Esophagus muscularis mucosa (tissue), 4 donors: ENCODE data around the gene KIF17.

Source experiments
- CTCF ChIP-seq, 3 experiments: fragments of 200-600 bp in 2 of 3; fragments of 450-650 bp in 1 of 3; sonication (generic) in 2 of 3; IDR thresholded peaks; one replicate each; pipeline ENCODE4 v1.5.1; 2017 to 2019; ENCODE audit warnings: antibody characterized with exemption in 3 of 3, mild to moderate bottlenecking in 2 of 3, moderate library complexity in 1 of 3
- EP300 ChIP-seq: sonication (generic); formaldehyde crosslinking; IDR thresholded peaks from one replicate; pipeline ENCODE4 v1.6.1; 2017; ENCODE audit warnings: antibody characterized with exemption
- POLR2A ChIP-seq: fragments of 450-650 bp; IDR thresholded peaks from one replicate; pipeline ENCODE4 v1.6.1; 2017; ENCODE audit warnings: antibody characterized with exemption, moderate library complexity, mild to moderate bottlenecking, low read depth
- POLR2AphosphoS5 ChIP-seq, 2 donors: sonication (generic); formaldehyde crosslinking; IDR thresholded peaks; one replicate each; pipeline ENCODE4 v1.6.1; 2017; ENCODE audit warnings: antibody characterized with exemption in 2 of 2

DNA sequence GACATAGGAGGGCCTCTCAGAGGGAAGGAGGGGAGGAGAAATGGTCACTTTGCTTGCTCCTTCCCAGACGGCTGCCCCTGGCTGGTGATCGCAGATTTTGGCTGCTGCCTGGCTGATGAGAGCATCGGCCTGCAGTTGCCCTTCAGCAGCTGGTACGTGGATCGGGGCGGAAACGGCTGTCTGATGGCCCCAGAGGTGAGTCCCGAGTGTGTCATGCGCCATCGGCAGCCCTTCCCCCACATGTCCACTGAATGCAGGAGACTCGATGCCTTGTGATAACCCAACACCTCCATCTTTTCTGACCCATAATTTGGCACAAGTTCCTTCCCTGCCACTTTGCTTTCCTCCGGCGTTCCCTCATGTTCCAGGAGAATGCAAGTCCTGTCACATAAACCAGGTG lies 69.4 kb downstream of the KIF17 start:
- TF ChIP-seq CTCF (IDR thresholded peaks at IDR 0.05) (no peak), POLR2AphosphoS5 (IDR thresholded peaks at IDR 0.05) (no peak), POLR2A (no peak), EP300 (no peak)
